PC-9 (cell line): ENCODE results near the gene PEPD. TPM values are rescaled to one million over a fixed set of nuclear protein-coding genes. Genes with fewer than 3 reads are reported as not detected.

Experiments
- BruUV-seq: library from RNA; stranded (reverse); fragments of 400-500 nt; replicated peaks from 2 replicates; lab custom pipeline; 2021; lab: Mats Ljungman, UMichigan
- CTCF ChIA-PET: fragments of 300-600 bp; sonication (Branson Sonifier 250); formaldehyde crosslinking; loops from one replicate; lab custom pipeline; 2022; ENCODE audit warnings: antibody characterized with exemption; lab: Charles Lee
- POLR2A ChIA-PET: fragments of 300-600 bp; sonication (Branson Sonifier 250); formaldehyde crosslinking; loops from one replicate; lab custom pipeline; 2022; ENCODE audit warnings: antibody characterized with exemption; ENCODE audit not compliant: unreplicated experiment; lab: Charles Lee
- DNase-seq, 2 experiments: peaks; one replicate each; pipeline versions ENCODE4 v3.0.0 to v3.0.0-alpha.2; 2015 to 2022; ENCODE audit warnings: mixed read lengths in 1 of 2
- H2AFZ ChIP-seq: fragments of 200-600 bp; sonication (generic); 2 replicates; pipeline ENCODE4 v1.8.1; 2017; ENCODE audit warnings: antibody characterized with exemption
- H3F3A ChIP-seq: fragments of 200-600 bp; sonication (generic); 2 replicates; pipeline ENCODE4 v1.8.1; 2017; ENCODE audit warnings: antibody characterized with exemption, mild to moderate bottlenecking, low read depth; ENCODE audit not compliant: insufficient read depth
- H3K27ac ChIP-seq: fragments of 200-600 bp; sonication (generic); 2 replicates; pipeline ENCODE4 v1.6.1; 2016; ENCODE audit warnings: mixed run types
- H3K27me3 ChIP-seq: fragments of 200-600 bp; sonication (generic); 2 replicates; pipeline ENCODE4 v1.6.1; 2016; ENCODE audit warnings: low read depth, mixed run types; ENCODE audit not compliant: insufficient read depth
- H3K36me3 ChIP-seq: fragments of 200-600 bp; sonication (generic); 2 replicates; pipeline ENCODE4 v1.6.1; 2016; ENCODE audit warnings: low read depth, mixed run types
- H3K4me1 ChIP-seq: fragments of 200-600 bp; sonication (generic); replicated peaks from 2 replicates; pipeline ENCODE4 v1.6.1; 2016; ENCODE audit warnings: mixed run types; ENCODE audit not compliant: insufficient read depth
- H3K4me2 ChIP-seq: fragments of 200-600 bp; sonication (generic); 2 replicates; pipeline ENCODE4 v1.6.1; 2017; ENCODE audit warnings: mixed run types
- H3K4me3 ChIP-seq: fragments of 200-600 bp; sonication (generic); 2 replicates; pipeline ENCODE4 v1.6.1; 2016; ENCODE audit warnings: mixed run types
- H3K79me2 ChIP-seq: fragments of 200-600 bp; sonication (generic); 2 replicates; pipeline ENCODE4 v1.6.1; 2017; ENCODE audit warnings: low read depth, mixed run types
- H3K9me2 ChIP-seq: fragments of 200-600 bp; sonication (generic); 2 replicates; pipeline ENCODE4 v1.8.1; 2017; ENCODE audit warnings: mild to moderate bottlenecking; ENCODE audit not compliant: insufficient read depth
- H3K9me3 ChIP-seq: fragments of 200-600 bp; sonication (generic); 2 replicates; pipeline ENCODE4 v1.8.1; 2016; ENCODE audit warnings: low read depth; ENCODE audit not compliant: insufficient read depth
- H4K20me1 ChIP-seq: fragments of 200-600 bp; sonication (generic); 2 replicates; pipeline ENCODE4 v1.8.1; 2017; ENCODE audit not compliant: insufficient read depth
- EZH2 ChIP-seq: fragments of 200-600 bp; sonication (generic); IDR thresholded peaks from 2 replicates; pipeline ENCODE4 v1.8.0; 2017; ENCODE audit warnings: antibody characterized with exemption, low read depth
- intact Hi-C: fragments of 100-400 bp; cut with micrococcal nuclease; formaldehyde crosslinking; loops from one replicate; pipeline ENCODE4 v1.10.0; 2022; ENCODE audit not compliant: unreplicated experiment
- total RNA-seq: library from RNA; stranded (reverse); gene quantifications from 2 replicates; pipeline ENCODE4 v1.2.3, GENCODE V29; 2021
- TF ChIP-seq, protein P1 (sequence below): fragments of 200-600 bp; sonication (generic); conservative IDR thresholded peaks from 2 replicates; pipeline ENCODE4 v1.6.1; 2017; ENCODE audit warnings: mixed run types, antibody characterized with exemption, mild to moderate bottlenecking, moderate library complexity

The PEPD gene
- total RNA-seq, 1 experiment from 2014 or later = 71.0 TPM

DNA sequence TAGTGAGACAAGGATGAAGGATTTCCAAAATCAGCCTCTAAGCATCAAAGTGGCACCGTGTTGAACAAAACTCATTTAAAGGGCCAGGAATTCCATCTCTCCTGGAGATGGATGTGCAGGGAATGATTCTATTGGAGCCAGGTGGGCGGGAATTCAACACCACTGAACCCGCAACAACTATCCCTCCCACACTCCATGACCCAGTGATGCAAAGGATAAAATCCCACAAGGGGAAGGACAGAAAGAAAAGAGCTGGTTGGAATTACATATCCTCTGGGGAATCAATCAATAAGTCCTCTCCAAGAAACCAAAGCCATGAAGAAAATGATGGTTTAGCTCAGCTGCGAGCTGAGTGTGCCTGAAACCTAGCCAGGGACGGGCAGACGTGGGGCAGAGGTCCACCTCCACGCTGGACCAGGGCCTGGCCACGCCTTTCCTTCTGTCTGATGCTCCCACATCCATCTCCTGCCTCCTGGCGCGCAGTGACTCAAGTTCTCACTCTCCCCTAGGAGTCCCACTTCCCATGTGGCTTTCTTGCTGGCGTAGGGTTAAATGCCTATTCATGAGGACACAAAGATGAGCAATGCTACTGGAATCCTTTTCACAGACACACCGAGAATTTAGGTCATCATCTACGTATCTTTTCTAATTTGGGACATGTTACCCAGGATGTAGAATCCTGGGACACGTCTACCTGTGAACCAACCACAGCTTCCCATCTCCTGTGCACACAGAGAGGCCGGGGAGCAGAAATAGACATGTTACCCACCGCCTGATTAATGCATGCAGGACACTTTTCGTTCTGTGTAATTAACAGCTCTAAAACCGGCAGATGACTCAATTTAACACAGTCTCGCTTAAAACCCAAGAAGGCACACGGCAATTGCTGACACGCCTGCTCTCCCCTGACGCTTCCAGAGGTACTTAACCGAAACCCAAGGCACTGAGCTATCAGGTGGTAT is 48.6 kb downstream of the PEPD start:
- POLR2A ChIA-PET = no interaction called here

DNA sequence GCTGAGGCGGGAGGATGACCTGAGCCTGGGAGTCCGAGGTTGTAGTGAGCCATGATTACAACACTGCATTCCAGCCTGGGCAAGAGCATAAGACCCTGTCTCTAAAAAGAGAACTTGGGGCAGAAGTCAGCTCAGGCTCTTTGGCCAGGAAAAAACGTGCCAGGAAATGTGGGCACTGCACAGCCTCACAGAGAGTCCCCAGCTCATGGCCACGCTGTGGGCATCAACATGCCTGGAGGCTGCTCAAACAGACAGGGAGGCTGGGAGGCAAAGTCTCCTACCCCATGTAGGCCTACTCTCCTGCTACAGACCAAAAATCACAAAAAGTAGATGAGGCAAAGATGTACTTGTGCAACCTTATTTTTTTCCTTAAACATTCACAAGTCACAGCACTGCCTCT is 49.4 kb downstream of the PEPD start:
- no peak overlapping the region for H2AFZ ChIP-seq
- no peak overlapping the region for H3K4me3 ChIP-seq
- intact Hi-C loops = no loop called here
- no peaks in the 10 kb centered on the region for H3K4me1 ChIP-seq
- H3K27ac ChIP-seq = no peak overlapping the region
- H3K36me3 ChIP-seq = no peaks in the 10 kb centered on the region
- BruUV-seq = no TSS peak
- no peaks in the 10 kb centered on the region for H3K79me2 ChIP-seq
- H3K9me3 ChIP-seq = no peaks in the 10 kb centered on the region
- H3K9me2 ChIP-seq = no peaks in the 10 kb centered on the region
- H3K27me3 ChIP-seq = no peaks in the 10 kb centered on the region
- H3K4me2 ChIP-seq = no peak overlapping the region
- TF ChIP-seq, protein P1, sequence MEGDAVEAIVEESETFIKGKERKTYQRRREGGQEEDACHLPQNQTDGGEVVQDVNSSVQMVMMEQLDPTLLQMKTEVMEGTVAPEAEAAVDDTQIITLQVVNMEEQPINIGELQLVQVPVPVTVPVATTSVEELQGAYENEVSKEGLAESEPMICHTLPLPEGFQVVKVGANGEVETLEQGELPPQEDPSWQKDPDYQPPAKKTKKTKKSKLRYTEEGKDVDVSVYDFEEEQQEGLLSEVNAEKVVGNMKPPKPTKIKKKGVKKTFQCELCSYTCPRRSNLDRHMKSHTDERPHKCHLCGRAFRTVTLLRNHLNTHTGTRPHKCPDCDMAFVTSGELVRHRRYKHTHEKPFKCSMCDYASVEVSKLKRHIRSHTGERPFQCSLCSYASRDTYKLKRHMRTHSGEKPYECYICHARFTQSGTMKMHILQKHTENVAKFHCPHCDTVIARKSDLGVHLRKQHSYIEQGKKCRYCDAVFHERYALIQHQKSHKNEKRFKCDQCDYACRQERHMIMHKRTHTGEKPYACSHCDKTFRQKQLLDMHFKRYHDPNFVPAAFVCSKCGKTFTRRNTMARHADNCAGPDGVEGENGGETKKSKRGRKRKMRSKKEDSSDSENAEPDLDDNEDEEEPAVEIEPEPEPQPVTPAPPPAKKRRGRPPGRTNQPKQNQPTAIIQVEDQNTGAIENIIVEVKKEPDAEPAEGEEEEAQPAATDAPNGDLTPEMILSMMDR = no peak
- TF ChIP-seq EZH2 = no peak
- 0 out of 2 replicates have a peak, but pooled peaks cover 3% of the 10 kb centered on the region for H4K20me1 ChIP-seq
- DNase-seq = no peak
- ChIA-PET CTCF (no interaction called here), POLR2A (no interaction called here)
- H3F3A ChIP-seq = no peaks in the 10 kb centered on the region

More for the DNA sequence above, 48.6 kb downstream of the PEPD start:
- no peak for TF ChIP-seq EZH2
- TF ChIP-seq, protein P1 = no peak
- no peak overlapping the region for H3K4me2 ChIP-seq
- intact Hi-C loops = no loop called here
- no peaks in the 10 kb centered on the region for H3K4me1 ChIP-seq
- no peak overlapping the region for H2AFZ ChIP-seq
- H3K27me3 ChIP-seq = no peaks in the 10 kb centered on the region
- no peaks in the 10 kb centered on the region for H3K9me2 ChIP-seq
- no peak overlapping the region for H3K27ac ChIP-seq
- no peaks in the 10 kb centered on the region for H3K79me2 ChIP-seq
- no TSS peak for BruUV-seq
- no peaks in the 10 kb centered on the region for H4K20me1 ChIP-seq
- no peak overlapping the region for H3K4me3 ChIP-seq
- no peak for DNase-seq
- CTCF ChIA-PET = no interaction called here
- no peaks in the 10 kb centered on the region for H3F3A ChIP-seq
- no peaks in the 10 kb centered on the region for H3K36me3 ChIP-seq
- H3K9me3 ChIP-seq = no peaks in the 10 kb centered on the region

DNA sequence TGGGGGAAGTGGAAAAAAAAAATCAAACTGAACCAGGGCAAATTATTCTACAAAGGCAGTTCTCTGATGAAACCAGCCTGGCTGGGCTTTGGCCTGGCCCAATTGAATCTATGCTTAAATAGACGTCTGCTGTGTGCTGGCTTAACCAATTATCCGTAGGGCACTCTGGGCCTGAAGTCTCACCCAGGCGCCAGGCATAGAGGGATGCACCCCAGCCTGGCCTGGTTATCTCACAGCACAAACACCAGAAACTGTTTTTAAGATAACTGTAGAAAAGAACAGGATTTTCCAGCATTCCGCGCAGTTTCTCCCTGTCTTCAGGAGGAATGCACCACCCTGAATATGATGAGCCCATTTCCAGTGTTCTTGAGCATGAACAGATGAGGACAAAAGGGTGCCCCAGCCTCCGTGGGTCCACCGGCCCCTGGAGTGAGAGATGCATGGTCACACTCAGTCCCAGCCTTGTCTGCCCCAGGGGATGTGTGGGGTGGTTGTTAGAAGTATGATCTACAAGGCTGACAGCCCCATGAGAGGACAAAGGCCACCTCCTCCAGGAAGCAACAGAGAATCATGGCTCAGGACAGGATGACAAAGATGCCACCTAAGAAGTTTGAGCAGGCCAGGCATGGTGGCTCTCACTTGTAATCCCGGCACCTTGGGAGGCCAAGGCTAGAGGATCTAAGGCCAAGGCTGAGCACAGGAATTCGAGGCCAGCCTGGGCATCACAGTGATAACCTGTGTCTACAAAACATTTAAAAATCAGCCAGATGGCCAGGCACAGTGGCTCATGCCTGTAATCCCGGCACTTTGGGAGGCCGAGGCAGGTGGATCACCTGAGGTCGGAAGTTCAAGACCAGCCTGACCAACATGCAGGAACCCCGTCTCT is 50.2 kb downstream of the PEPD start:
- Histone ChIP-seq H4K20me1 (0 out of 2 replicates have a peak, but pooled peaks cover 3% of the 10 kb centered on the region), H3K9me2 (no peaks in the 10 kb centered on the region), H3K27ac (no peak overlapping the region), H3K4me1 (no peaks in the 10 kb centered on the region), H3K36me3 (no peaks in the 10 kb centered on the region), H2AFZ (no peak overlapping the region), H3K27me3 (no peaks in the 10 kb centered on the region), H3F3A (no peaks in the 10 kb centered on the region), H3K79me2 (no peaks in the 10 kb centered on the region), H3K9me3 (no peaks in the 10 kb centered on the region), H3K4me3 (no peak overlapping the region), H3K4me2 (no peak overlapping the region)
- POLR2A ChIA-PET = no interaction called here
- BruUV-seq = no TSS peak
- TF ChIP-seq EZH2 = no peak
- TF ChIP-seq, protein P1 = no peak
- CTCF ChIA-PET = no interaction called here
- DNase-seq = no peak
- intact Hi-C loops = no loop called here
